HG03460 (cell line): ENCODE results near the gene COL5A1.

Source experiments
- ATAC-seq: cut with Tn5 transposase; IDR thresholded peaks from one replicate; pipeline ENCODE4 v1.9.1; 2021; ENCODE audit not compliant: unreplicated experiment

COL5A1 gene

GRCh38 chr9:134830126-134830525, 188.5 kb downstream of the COL5A1 start:
- no peak for ATAC-seq

- ATAC-seq = no peak
Measured at GRCh38 chr9:134830926-134831720, 189.5 kb downstream of the COL5A1 start.

- ATAC-seq = no peak
Measured at GRCh38 chr9:134832471-134832870, 190.9 kb downstream of the COL5A1 start.

DNA sequence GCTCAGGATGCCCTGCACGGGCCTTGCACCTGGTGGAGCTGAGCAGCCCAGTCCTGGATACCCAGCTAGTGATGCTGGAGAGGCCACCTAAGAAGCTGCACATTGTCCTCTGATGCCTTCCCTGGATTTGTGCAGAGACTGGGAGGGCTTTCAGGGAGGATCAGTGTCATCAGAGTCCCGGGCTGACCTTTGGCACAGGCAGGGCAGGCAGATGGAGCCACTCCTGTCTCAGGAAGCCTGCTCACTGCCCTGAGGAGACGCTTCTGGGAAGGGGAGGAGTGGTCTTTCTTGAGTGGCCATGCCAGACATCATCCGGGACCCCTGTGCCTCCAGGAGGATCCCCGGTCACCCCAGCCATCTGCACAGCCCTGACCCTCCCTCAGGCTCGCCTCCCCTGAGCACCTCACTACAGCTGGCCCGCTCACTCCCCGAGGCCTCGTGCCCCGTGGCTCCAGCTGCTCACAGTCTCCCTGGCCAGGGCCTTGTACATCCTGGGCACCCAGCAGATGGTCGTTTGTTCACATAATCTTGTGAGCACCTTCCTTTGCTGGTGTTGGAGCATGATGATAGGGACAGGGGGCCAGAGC, 191.8 kb downstream of the COL5A1 start:
- no peak for ATAC-seq

- ATAC-seq = no peak
Measured at GRCh38 chr9:134834217-134834956, 192.8 kb downstream of the COL5A1 start.

- no peak for ATAC-seq
Measured at GRCh38 chr9:134834957-134835419, 193.4 kb downstream of the COL5A1 start.

DNA sequence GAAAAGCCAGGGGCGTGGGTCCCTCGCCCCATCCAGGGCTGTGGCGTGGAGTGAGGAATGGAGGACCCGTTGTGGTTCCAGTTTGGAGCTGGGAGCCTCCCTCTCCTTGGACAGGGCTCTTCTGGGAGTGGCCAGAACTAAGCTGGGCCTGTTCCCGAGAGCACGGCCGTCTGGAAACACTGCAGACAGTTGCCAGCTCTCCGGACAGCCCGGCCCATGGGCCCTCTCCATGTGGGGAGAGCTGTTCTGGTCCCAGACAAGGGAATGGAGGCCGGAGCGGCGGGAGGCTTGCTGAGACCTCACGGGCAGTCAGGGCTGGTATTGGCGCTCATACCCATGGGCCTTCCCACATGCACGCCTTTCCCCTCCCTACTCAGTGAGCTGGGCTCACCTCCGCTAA, 193.8 kb downstream of the COL5A1 start:
- ATAC-seq = no peak

DNA sequence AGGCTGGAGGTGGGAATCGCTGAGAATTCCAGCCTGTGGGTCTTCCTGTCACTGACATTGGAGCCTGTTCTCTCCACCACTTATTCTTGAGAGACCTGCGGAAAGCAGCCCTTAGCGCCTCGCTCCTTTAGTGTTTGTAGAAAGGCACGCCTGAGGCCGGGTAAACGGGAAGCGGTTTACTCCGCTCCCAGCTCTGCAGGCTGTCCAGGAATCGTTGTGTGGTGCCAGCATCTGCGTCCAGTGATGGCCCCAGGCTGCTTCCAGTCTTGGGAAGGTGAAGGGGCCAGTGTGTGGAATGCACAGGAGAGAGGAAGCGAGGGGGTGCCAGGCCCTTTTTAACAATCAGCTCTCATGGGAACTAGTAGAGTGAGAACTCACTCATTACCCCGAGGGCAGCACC, 194.4 kb downstream of the COL5A1 start:
- ATAC-seq = no peak

- ATAC-seq = no peak
Measured at GRCh38 chr9:134836406-134836970, 194.9 kb downstream of the COL5A1 start.

GRCh38 chr9:134837529-134837928, 195.9 kb downstream of the COL5A1 start:
- no peak for ATAC-seq

DNA sequence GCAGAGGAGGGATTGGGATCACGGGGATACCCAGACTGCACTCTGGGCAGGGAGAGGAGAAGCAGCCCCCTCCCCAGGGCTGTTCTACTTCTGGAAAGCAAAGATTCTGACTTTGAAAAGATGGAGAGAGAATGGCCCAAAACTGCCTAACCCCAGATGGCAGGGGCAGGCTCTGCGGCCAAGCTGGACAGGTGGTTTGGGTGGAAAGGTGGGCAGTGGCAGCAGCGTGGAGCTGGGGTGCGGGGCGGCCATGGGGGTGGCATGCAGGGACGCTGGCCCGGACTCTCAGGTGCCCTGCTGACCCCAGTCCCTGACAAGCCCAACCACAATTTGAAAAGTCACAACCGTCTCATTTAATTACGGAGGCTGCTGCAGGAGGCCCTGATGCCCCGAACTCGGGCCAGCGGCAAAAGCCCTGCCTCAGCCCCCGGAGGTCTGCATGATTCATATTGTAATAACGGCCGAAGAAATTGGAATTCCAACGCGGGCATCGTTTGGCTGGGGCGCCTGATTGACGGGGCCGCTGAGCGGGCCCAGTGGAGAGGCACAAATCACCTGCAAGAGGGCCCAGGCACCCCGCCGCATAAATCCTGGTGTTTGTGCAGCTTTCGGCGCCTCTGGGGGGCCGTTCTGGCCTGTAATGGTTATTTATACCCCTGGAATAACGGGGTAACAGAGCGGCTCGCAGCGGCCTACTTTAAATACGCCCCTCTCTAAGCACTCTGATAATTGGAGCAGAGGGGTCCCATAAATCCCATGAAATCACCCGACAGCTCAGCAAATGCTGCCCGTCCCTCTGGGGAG, 197.2 kb downstream of the COL5A1 start:
- no peak for ATAC-seq

DNA sequence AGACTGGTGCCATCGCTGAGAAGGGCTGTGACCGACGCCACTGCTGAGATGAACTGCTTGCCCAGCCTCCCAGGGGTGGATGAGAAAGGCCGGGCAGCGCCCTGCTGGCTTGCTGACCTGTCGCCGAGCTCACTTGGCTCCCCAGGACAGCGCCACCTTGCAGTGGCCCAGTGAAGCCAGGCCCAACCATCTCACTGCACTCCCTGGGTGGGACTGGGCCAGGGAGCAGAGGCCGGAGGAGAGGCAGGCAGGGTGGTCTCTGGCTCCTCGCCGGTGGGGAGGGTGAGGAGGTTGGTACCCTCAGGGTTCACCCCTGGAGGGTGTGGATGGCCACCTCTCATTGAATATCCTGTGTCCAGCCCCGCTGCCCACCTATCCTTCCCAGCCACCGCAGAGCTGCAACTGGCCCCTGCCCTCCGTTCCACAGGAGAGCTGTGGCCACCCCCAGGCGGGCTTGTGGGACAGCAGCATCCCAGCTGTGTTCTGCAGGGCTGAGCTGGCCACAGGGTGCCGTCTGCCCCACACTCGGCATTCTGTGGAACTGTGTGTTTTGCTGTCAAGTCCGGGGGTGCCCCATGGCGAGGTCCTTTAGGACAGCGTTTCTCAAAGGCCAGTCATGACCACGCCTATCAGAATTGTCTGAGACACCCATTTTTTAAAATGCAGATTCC, 198.0 kb downstream of the COL5A1 start:
- ATAC-seq = no peak

DNA sequence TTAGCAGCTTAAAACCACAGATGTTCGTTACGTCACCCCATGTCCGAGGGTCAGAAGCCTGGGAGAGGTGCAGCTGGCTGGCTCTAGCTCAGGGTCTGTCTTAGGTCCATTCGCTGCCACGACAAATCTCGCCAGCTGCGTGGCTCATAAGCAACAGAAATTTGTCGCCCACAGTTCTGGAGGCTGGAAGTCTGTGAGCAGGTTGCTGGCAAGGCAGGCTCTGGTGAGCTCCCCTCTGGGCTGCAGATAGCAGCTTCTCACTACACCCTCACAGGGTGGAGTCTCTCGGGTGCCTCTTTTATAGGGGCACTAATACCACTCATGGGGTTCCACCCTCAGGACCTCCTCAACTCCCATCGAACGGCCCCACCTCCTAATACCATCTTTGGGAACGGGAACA, 198.9 kb downstream of the COL5A1 start:
- no peak for ATAC-seq

GRCh38 chr9:134841180-134841904, 199.7 kb downstream of the COL5A1 start:
- no peak for ATAC-seq

DNA sequence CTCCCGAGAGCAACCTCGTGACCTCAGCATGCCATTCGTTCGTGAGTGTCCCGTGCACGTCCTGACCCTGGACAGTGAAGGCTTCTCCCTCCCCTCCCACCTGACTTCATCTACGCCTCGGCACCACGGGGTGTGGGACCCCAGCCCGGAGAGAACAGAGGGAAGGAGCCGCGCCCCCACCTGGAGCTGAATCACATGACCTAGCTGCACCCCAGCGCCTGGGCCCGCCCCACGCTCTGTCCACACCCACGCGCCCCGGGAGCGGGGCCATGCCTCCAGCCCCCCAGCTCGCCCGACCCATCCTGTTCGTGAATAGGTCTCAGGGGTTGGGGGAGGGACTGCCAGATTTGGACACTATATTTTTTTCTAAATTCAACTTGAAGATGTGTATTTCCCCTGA, 200.7 kb downstream of the COL5A1 start:
- no peak for ATAC-seq

GRCh38 chr9:134843740-134844139, 202.1 kb downstream of the COL5A1 start:
- no peak for ATAC-seq

DNA sequence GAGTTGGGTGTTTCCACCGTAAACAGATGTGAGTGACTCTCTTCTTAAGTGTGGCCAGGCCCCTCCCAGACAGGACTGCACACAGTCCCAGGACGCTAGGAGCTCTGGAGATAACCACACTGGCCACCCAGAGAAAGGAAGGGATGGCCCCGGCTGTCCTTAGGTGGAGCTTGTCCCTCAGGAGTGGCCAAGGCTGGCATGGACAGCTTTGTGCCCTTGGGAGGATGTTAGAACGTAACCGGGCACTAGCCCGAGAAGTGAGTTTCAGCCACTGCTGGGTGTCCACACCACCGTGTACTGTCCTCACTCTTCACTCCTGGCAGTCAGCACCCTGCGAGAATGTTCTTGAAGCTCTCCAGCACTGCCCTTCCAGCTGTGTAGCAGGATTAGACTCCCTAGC, 203.2 kb downstream of the COL5A1 start:
- no peak for ATAC-seq

DNA sequence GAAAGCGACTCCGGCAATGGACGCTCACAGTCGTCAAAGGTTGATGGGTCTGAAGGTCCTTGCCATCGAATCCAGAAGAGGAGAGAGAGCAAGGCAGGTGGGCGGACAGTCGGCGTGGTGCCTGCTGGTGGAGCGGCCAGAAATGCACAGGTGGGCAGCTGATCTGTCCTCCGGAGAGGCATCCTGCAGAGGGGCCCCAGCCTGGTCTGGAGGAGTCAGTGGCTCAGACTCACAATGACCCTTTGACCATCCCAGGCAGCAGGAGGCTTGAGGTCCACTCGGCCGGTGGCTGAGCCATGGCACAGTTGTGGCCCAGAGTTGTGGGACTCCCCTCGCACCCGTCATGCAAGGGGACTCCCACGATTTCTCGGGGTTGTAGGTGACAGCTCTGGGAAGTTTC, 204.6 kb downstream of the COL5A1 start:
- no peak for ATAC-seq

GRCh38 chr9:134846699-134847098, 205.1 kb downstream of the COL5A1 start:
- no peak for ATAC-seq

- ATAC-seq = no peak
Measured at GRCh38 chr9:134847138-134847537, 205.5 kb downstream of the COL5A1 start.
